ENCODE data around the gene ASS1.

DNA sequence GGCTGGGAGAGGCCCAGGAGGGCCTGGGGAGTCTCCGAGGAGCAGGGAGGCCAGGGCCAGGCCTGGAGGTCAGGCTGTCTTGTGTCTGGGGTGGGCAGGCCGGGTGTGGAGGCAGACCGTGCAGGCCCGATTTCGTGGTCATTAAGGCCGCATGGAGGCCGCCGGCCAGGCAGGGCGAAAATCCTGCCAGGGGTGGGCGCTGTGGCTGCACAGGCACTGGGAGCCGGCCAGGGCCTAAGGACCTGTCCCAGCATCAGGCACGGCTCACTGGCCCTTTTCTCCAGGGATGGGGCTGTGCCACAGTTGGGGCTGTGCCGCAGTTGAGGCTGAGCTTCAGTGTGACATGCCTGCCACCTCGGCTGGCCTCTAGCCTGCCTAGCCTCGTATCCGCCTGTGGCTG, 35.9 kb downstream of the ASS1 start:
- TF ChIP-seq, protein P1, sequence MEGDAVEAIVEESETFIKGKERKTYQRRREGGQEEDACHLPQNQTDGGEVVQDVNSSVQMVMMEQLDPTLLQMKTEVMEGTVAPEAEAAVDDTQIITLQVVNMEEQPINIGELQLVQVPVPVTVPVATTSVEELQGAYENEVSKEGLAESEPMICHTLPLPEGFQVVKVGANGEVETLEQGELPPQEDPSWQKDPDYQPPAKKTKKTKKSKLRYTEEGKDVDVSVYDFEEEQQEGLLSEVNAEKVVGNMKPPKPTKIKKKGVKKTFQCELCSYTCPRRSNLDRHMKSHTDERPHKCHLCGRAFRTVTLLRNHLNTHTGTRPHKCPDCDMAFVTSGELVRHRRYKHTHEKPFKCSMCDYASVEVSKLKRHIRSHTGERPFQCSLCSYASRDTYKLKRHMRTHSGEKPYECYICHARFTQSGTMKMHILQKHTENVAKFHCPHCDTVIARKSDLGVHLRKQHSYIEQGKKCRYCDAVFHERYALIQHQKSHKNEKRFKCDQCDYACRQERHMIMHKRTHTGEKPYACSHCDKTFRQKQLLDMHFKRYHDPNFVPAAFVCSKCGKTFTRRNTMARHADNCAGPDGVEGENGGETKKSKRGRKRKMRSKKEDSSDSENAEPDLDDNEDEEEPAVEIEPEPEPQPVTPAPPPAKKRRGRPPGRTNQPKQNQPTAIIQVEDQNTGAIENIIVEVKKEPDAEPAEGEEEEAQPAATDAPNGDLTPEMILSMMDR (IDR thresholded peaks at IDR 0.05; ENCODE audit: insufficient read depth, low read depth, low read length), result no peak
- no peak for TF ChIP-seq EZH2 (IDR thresholded peaks at IDR 0.05; ENCODE audit: insufficient read depth, low read length)

All from astrocyte (in vitro differentiated cells and primary cell).